ENCODE data around the gene RAPGEF4. TPM values are rescaled to one million over a fixed set of nuclear protein-coding genes. Genes with fewer than 3 reads are reported as not detected.

Gene RAPGEF4
- total RNA-seq, result 5.3 and 6.1 TPM in 2 replicates

DNA sequence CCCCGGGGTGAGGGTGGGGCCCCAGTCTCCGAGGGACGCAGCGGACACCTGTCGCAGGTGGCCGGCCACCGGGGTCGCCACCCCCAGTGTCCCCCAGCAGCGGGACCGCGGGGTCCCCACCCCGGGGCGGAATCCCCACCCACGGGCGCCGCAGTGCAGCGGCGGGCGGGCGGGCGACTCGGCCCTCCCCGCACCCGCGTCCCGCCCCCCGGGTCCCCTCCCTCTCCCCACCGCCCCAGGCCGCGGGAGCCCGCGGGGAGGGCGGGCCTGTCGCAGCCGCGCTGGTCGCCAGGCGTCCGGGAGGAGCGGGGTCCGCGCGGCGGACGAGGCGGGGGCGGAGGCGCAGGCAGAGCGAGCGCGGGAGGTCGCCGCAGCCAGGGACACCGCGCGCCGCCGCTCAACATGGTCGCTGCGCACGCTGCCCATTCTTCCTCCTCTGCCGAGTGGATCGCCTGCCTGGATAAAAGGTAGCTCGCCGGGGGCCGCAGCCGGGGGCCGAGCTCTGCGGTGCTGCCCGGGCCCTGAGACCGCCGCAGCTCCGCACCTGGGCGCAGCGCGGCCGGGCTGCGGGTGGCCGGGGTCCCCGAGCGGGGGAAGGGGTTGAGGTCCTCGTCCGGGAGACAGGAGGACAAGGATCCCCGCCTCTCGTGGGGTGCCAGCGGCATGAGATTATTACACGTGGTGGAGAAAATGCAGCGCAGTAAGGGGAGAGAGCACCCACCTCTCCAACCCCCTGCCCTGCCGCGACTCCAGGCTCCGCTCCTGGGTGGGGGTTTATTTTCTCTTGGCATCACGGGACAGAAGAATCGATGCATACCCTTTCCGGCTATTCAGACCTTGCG lies at the start of gene RAPGEF4:
Gene RAPGEF4 (plus strand): TSS at position 264 of the 842 bp plus-strand sequence. CDS start 139 bp downstream, at position 403.
- DNase-seq (ENCODE audit: low read depth, low spot score), result no peak

DNA sequence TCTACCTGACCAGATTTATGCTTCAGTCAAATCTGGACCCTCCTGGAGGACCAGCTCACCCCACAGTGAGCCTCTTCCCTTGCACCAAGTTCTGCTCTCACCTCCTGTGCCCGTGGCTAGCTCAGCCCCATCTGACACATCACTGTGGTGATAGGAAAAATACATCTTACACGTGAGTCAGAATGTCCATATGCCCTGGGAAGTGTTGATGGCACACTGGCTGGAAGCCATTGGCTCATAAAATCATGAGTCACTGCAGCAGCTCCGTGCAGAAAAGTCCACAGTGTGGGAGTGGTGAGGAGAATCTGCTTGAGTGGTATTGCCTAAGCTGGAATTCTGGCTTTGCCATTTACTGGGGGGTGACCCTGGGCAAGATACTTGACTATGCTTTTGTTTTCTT lies 42.6 kb upstream of the RAPGEF4 start:
- peak; percentile 91 for DNase-seq (ENCODE audit: low read depth, low spot score)

DNA sequence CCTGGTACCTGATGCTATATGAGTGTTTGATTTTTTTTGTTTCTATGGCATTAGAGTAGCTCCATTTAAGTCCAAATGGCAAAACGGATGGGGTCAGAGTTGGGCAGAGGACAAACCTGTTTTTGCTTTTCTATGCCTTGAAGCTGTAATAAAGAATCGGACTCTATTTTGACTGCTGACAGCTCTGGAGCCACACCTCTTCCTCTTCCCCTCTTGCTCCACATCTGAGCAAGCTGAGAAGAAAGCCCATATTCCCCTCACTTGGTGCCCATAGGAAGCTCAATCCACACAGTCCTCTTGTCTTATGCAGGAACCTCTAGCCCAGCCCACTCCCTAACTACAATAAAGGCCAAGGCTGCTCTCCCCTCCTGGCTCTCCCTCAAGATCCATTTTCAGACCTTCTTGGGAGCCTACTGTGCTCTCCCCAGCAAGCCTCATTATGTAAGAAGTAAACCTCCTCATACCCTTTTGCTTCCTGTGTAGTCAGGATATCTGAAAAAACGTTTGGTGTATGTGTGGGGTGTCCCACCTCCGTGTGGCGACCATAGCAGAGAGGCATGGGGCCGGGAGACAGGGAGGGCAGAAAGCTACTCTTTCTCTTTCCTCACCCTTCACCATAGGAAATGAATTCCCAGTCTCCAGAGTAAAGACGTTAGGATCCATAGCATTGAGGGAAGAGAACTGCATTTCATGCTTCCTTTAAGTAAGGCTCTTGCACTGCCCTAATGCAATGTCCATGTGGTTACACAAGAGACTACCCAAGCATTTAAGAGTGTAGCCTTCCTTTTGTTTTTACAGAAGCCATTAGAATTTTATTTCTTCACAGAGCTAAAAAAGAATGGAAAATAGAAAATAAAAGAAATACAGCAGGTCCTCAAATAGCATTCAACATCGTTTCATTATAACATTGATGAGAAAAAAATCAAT lies 41.9 kb upstream of the RAPGEF4 start:
- DNase-seq (ENCODE audit: low read depth, low spot score), result no peak

DNA sequence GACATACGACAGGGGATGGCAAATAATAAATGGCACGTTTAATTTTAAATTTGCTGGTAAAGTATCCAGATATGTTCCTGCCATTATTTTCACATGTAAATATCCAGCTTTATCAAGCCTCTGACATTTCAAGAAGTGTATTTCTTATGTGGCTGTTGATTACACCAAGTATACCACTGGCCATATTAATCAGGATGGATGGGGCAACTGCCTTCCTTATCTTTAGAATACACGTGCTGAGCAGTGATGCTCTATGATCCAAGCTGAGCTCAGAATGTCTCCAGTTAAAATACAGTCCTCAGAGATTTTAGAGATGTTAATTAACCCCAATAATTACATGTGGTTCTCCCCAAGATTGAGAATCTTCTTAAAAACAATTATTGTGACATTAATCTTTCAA lies 38.3 kb upstream of the RAPGEF4 start:
- no peak for DNase-seq (ENCODE audit: low read depth, low spot score)

GRCh38 chr2:172698041-172698863 lies 37.4 kb upstream of the RAPGEF4 start:
- DNase-seq (ENCODE audit: low read depth, low spot score), result no peak

GRCh38 chr2:172701250-172701649 lies 34.4 kb upstream of the RAPGEF4 start:
- no peak for DNase-seq (ENCODE audit: low read depth, low spot score)

- no peak for DNase-seq (ENCODE audit: low read depth, low spot score)
These were observed 33.2 kb upstream of the RAPGEF4 start for GRCh38 chr2:172702451-172702850.

- no peak for DNase-seq (ENCODE audit: low read depth, low spot score)
These were observed 31.3 kb upstream of the RAPGEF4 start for GRCh38 chr2:172704072-172704936.

DNA sequence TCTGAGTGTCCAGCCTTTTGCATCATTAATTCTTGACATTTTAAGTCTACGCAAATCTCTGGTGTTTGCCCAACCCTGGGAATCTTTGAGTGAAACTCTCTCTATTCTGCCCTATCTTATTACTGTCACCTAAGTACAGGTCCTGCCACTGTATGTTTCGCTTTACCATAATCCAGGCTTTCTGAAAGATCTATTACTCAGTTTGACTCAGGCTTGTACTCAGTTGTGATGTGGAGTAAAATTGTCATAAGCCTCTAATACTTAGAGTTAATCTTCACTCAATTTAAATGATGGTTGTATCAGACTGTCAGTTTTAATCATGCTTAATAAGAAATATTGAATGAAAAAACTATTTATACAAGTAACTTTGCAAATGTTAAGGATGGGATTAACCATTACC lies 30.3 kb upstream of the RAPGEF4 start:
- no peak for DNase-seq (ENCODE audit: low read depth, low spot score)

GRCh38 chr2:172708247-172708646 lies 27.4 kb upstream of the RAPGEF4 start:
- no peak for DNase-seq (ENCODE audit: low read depth, low spot score)

DNA sequence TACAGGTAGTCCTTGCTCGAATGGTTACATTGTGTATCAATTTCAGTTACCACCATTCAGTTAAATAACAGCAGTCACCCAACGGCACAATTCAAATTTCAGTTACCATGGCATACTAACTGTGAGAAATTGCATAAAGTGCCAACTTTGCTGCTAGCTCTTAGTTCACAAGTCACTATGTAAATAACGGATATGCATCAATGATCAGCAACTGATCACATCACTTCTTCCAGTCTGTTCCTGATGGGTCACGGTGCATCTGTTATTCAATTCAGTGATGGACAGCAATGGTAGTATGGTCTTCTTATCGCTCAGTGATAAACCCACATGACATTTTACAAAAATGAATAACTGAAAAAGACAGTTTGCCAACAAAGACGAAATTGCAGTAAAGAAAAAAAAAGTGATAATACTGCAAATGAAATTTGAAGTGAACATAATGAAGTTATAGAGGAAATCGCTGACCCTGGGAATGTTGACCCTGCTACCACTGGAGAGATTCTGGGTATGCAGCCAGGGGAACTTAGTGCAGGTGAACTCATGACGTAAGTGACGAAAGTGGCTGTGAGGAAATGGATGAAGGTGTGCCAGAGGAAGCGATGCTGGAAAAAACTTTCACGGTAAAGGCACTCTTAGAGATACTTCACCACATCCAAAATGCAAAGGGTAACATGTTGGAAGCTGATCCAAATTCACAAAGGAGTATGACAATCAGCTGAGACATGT lies 25.9 kb upstream of the RAPGEF4 start:
- no peak for DNase-seq (ENCODE audit: low read depth, low spot score)

- DNase-seq (ENCODE audit: low read depth, low spot score), result no peak
These were observed 25.0 kb upstream of the RAPGEF4 start for GRCh38 chr2:172710584-172711047.

DNA sequence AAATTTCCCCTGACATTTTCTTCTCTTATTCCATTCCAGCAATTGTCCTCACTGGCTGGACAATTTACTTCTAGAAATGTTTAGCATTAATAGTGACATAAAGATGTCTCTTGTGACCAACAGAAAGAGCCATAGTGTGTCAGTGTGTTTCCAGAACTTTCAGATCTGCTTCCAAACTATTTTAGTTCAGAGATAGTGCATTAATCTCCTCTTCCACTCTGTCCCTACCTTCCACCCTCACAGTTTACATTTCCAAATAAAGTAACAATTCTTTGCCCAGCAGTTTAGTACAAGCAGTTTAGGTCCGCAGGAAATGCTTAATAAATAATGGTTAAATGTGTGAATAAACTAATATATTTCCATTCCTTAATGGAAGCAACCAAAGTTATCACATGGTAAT lies 24.5 kb upstream of the RAPGEF4 start:
- DNase-seq (ENCODE audit: low read depth, low spot score), result no peak

DNA sequence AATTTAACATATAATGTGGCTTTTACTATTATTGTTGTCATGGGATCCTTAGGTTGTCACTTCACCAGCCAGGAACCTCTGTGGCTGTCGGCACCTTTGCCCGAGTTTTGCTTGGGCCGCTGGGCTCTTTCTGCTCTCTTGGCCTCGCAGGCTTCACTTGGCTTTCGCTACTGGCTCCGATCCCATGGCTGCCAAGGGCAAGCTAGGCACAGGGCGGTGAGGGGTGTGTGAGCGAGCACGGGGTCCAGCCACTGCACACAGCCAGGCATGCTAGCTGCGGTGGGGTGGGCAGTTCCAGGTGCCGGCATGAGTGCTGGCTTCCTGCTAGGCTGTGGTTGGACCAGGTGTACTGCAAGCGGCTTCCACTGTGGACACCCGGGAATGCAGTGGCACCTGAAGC lies 23.4 kb upstream of the RAPGEF4 start:
- DNase-seq (ENCODE audit: low read depth, low spot score), result no peak

GRCh38 chr2:172713365-172713875 lies 22.2 kb upstream of the RAPGEF4 start:
- no peak for DNase-seq (ENCODE audit: low read depth, low spot score)

GRCh38 chr2:172722481-172722880 lies 13.2 kb upstream of the RAPGEF4 start:
- DNase-seq (ENCODE audit: low read depth, low spot score), result no peak

DNA sequence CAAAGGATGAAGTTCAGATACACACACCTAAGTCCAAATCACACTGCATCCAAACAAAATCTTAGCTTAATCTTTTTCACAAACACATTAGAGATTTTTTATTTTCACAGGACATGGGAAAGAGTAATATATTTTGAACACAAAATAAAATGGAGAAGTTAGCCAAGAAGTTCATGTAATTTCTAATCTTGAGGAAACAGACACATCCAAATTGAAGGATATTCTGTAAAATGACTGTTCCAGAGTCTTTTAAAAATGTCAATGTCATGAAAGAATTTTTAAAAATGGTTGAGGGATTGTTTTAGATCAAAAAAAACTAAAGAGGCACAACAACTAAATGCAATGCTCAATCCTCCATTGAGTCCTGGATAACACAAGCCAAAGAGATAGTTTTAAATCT lies 12.4 kb upstream of the RAPGEF4 start:
- DNase-seq (ENCODE audit: low read depth, low spot score), result no peak

GRCh38 chr2:172724724-172725123 lies 10.9 kb upstream of the RAPGEF4 start:
- no peak for DNase-seq (ENCODE audit: low read depth, low spot score)

DNA sequence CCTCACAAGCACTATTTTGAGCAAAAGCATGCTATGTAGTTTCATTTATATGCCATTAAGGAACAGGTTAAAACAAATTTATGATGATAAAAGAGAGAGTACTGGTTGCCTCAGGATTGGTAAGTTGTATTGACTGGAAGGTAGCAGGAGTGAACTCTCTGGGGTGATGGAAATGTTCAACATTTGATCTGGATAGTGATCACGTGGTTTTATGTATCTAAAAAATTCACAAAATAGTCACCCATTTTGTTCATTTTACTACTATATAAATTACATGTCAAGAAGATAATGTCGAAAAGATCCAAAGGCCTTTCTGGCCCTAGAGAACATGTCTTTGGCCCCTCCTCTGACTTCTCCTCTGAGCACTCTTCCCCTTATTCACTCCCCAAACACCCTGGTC lies 10.4 kb upstream of the RAPGEF4 start:
- DNase-seq (ENCODE audit: low read depth, low spot score), result no peak
